ENCODE measurements around the gene SCYL3. TPM values are rescaled to one million over a fixed set of nuclear protein-coding genes. Genes with fewer than 3 reads are reported as not detected.
A peak's percentile ranks its signal among the peaks of the same experiment; 100 is the strongest.

The SCYL3 gene
- polyA plus RNA-seq, 3 donors = 2.3 to 4.9 (median 3.6) TPM

DNA sequence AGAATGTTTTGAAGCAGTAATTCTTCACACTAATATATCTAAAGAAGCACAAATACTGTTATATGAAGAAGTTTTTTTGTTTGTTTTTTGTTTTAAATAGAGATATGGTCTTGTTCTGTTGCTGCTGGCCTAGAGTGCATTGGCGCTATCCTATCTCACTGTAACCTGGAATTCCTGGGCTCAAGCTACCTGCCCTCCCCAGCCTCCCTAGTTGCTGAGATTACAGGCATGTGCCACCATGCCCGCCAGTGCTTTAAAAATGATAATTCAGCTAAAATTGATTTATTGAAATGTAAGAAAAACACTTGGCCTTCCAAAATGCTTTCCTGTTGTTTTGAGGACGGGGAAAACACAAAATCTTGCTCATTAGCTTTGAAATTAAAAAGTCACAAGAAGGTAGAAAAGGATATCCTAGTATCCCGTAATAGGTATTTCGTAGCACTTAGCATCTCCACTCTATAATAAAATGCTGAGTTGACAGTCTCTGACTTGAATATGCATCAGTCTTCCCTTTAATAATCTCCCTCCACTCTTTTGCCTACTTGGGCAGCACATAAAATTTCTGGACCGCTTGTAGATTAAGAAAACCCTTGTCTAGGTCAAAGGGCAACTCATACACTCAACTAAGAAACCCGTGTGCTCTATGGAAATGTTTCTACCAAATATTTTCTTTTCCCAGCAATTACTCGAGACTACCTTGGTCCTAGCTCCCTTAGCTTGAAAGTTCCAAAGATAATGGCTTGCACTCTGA, 1.3 kb downstream of the SCYL3 start:
- Histone ChIP-seq H3K9me3 (replicated peaks in 1 of 2; ENCODE audit: control insufficient read depth in 1 of 2, insufficient read depth in 1 of 2, low read length in 2 of 2) (no peaks in the 10 kb centered on the region), H3K79me2 (ENCODE audit: insufficient read depth, low read length) (peaks cover 49% of the 10 kb centered on the region), H3K27me3 (ENCODE audit: control insufficient read depth in 2 of 2, insufficient read depth in 2 of 2, low read length in 2 of 2) (peaks cover 0 to 2% of the 10 kb centered on the region in 2 donors), H2AFZ (ENCODE audit: insufficient read depth, low read depth, low read length, poor library complexity, severe bottlenecking) (peak overlapping the region; percentile 97), H3K4me3 (replicated peaks in 1 of 3; ENCODE audit: low read depth in 2 of 3, low read length in 3 of 3) (peak overlapping the region; percentile 78 to 89 (median 87)), H3K4me2 (replicated peaks; ENCODE audit: extremely low read depth, low read length, poor library complexity, severe bottlenecking) (peak overlapping the region; percentile 77), H3K27ac (ENCODE audit: low read depth in 1 of 2, low read length in 2 of 2) (peak overlapping the region in 1 of 2 donors; percentile 99), H3K36me3 (replicated peaks in 1 of 2; ENCODE audit: control insufficient read depth in 1 of 2, insufficient read depth in 2 of 2, low read length in 2 of 2) (peaks cover 13 to 16% of the 10 kb centered on the region in 2 donors), H3K9ac (ENCODE audit: insufficient read depth, low read length, poor library complexity, severe bottlenecking) (peak overlapping the region; percentile 96), H4K20me1 (ENCODE audit: insufficient read depth, low read length) (no peaks in the 10 kb centered on the region), H3K4me1 (ENCODE audit: control insufficient read depth in 1 of 2, insufficient read depth in 2 of 2, low read length in 2 of 2) (peaks cover 16 to 38% of the 10 kb centered on the region in 2 donors)
- peaks cover 47% of the 10 kb centered on the region for H3K4me1 Mint-ChIP-seq
- peaks cover 0 to 8% (median 0%) of the 10 kb centered on the region in 3 donors for H3K27me3 Mint-ChIP-seq (ENCODE audit: low read depth in 3 of 3)
- TF ChIP-seq, protein P1, sequence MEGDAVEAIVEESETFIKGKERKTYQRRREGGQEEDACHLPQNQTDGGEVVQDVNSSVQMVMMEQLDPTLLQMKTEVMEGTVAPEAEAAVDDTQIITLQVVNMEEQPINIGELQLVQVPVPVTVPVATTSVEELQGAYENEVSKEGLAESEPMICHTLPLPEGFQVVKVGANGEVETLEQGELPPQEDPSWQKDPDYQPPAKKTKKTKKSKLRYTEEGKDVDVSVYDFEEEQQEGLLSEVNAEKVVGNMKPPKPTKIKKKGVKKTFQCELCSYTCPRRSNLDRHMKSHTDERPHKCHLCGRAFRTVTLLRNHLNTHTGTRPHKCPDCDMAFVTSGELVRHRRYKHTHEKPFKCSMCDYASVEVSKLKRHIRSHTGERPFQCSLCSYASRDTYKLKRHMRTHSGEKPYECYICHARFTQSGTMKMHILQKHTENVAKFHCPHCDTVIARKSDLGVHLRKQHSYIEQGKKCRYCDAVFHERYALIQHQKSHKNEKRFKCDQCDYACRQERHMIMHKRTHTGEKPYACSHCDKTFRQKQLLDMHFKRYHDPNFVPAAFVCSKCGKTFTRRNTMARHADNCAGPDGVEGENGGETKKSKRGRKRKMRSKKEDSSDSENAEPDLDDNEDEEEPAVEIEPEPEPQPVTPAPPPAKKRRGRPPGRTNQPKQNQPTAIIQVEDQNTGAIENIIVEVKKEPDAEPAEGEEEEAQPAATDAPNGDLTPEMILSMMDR (IDR thresholded peaks at IDR 0.05) = no peak
- peaks cover 12 to 16% of the 10 kb centered on the region in 2 donors for H3K36me3 Mint-ChIP-seq
- H3K27ac Mint-ChIP-seq = peak overlapping the region in 5 of 7 donors; percentile 61 to 99 (median 83)
- DNase-seq = no peak
- no peaks in the 10 kb centered on the region for H3K9me3 Mint-ChIP-seq
- intact Hi-C loops (cut with micrococcal nuclease) = loop anchor here (5.0 to 10.0 kb wide), 4 partner anchors 180 to 642 kb away; partner anchors contain the start of genes KIFAP3 (in 2 of the 2), BLZF1 (in 1 of the 2), GORAB (in 1 of the 2) and NME7 (in 1 of the 2)
- WGBS (ENCODE audit: insufficient coverage) = 60% methylated on average over 1 of the region's 8 CpGs
- H3K4me3 Mint-ChIP-seq = peak overlapping the region; percentile 87 to 91

DNA sequence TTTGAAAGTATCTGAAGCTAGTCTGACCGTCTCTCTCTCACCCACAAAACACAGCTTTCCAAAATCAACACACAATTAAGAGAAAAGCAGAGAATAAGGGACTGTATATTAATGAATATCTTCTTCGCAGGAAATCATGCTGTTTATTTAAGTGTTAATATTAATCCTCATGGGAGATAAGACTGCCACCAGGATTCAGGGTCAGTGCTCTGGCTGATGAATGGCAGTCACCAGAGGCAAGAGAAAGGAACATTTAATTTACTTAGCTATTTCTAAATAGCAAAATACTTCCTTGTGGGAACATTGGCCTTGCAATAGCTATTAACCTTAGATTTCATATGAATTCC, 2.2 kb downstream of the SCYL3 start:
- Histone ChIP-seq H3K4me2 (replicated peaks; ENCODE audit: extremely low read depth, low read length, poor library complexity, severe bottlenecking) (no peak overlapping the region), H3K9ac (ENCODE audit: insufficient read depth, low read length, poor library complexity, severe bottlenecking) (no peak overlapping the region), H4K20me1 (ENCODE audit: insufficient read depth, low read length) (no peaks in the 10 kb centered on the region), H3K36me3 (replicated peaks in 1 of 2; ENCODE audit: control insufficient read depth in 1 of 2, insufficient read depth in 2 of 2, low read length in 2 of 2) (peaks cover 21 to 25% of the 10 kb centered on the region in 2 donors), H3K4me3 (replicated peaks in 1 of 3; ENCODE audit: low read depth in 2 of 3, low read length in 3 of 3) (no peak overlapping the region), H3K79me2 (ENCODE audit: insufficient read depth, low read length) (peaks cover 49% of the 10 kb centered on the region), H3K4me1 (ENCODE audit: control insufficient read depth in 1 of 2, insufficient read depth in 2 of 2, low read length in 2 of 2) (peaks cover 16 to 38% of the 10 kb centered on the region in 2 donors), H3K9me3 (replicated peaks in 1 of 2; ENCODE audit: control insufficient read depth in 1 of 2, insufficient read depth in 1 of 2, low read length in 2 of 2) (no peaks in the 10 kb centered on the region), H3K27me3 (ENCODE audit: control insufficient read depth in 2 of 2, insufficient read depth in 2 of 2, low read length in 2 of 2) (no peaks in the 10 kb centered on the region), H3K27ac (ENCODE audit: low read depth in 1 of 2, low read length in 2 of 2) (no peak overlapping the region), H2AFZ (ENCODE audit: insufficient read depth, low read depth, low read length, poor library complexity, severe bottlenecking) (no peak overlapping the region)
- Mint-ChIP-seq H3K27me3 (ENCODE audit: low read depth in 3 of 3) (peaks cover 0 to 5% (median 0%) of the 10 kb centered on the region in 3 donors), H3K4me1 (peaks cover 46% of the 10 kb centered on the region), H3K4me3 (no peak overlapping the region), H3K27ac (peak overlapping the region in 2 of 7 donors; percentile 2 to 12), H3K36me3 (peaks cover 21 to 23% of the 10 kb centered on the region in 2 donors), H3K9me3 (no peaks in the 10 kb centered on the region)
- DNase-seq = no peak
- WGBS (ENCODE audit: insufficient coverage) = no CpG with 5 or more reads among the region's 2 CpGs
- TF ChIP-seq, protein P1 (IDR thresholded peaks at IDR 0.05) = no peak
- intact Hi-C loops (cut with micrococcal nuclease) = loop anchor here (5.0 to 10.0 kb wide), 4 partner anchors 181 to 643 kb away; partner anchors contain the start of genes KIFAP3 (in 2 of the 2), BLZF1 (in 1 of the 2), GORAB (in 1 of the 2) and NME7 (in 1 of the 2)
